Measurements from ENCODE around the gene DEFB113. TPM values are rescaled to one million over a fixed set of nuclear protein-coding genes. Genes with fewer than 3 reads are reported as not detected.

DEFB113 gene
- polyA plus RNA-seq, 3 donors: not detected

DNA sequence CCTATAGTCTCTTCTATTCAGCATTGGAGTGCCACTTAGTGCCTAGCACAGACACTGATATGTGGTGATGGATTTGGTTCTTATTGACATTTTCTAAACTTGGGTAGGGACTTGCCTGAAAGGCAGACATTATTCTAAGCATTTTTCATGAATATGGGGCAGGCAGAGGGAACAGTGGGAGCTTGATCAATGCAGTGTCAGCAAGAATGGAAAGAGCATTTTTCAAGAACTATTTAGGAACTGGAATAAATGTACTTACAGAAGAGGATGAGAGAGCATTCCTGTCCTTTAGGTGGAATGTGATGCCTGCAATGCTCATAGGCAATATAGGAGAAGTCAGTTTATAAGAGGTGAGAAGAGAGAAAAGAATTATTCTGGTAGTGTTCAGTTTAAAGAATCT lies 31.6 kb downstream of the DEFB113 start:
- DNase-seq (ENCODE audit: low read depth in 3 of 3, low spot score in 2 of 3): no peak

DNA sequence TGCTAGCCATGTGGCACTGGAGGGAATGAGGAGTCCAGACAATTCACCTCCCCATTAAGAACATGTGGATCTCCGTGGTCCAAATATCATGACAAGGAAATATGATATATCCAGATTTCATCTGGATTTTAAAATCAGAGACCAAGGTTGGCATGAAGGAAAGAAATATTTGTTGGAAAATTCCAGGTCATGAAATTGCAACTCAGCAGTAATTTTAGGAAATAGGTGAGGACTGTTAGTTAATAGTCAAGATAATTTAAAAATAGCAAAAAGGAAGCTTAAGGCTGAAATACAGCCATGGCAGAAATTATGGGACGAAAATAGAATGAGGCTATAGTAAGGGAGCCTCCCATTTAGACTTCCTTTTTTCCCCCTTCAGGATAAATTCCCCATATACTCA lies 32.4 kb downstream of the DEFB113 start:
- no peak for DNase-seq (ENCODE audit: low read depth in 3 of 3, low spot score in 2 of 3)

DNA sequence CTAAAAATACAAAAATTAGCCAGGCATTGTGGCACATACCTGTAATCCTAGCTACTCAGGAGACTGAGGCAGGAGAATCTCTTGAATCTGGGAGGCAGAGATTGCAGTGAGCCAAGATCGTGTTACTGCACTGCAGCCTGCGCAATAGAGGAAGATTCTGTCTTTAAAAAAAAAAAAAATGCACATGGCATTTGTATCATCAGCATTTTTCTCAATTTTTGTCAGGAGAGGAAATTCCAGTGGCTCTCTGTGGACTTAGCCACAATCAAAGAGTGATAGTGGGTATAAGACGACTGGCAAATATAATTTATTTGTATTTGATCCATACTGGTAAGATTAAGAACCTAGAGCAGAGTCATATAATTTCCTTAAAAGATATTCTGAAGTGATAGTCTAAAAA lies 34.0 kb downstream of the DEFB113 start:
- no peak for DNase-seq (ENCODE audit: low read depth in 3 of 3, low spot score in 2 of 3)

- no peak for DNase-seq (ENCODE audit: low read depth in 3 of 3, low spot score in 2 of 3)
Measured at GRCh38 chr6:49934770-49935169, 34.7 kb downstream of the DEFB113 start.

DNA sequence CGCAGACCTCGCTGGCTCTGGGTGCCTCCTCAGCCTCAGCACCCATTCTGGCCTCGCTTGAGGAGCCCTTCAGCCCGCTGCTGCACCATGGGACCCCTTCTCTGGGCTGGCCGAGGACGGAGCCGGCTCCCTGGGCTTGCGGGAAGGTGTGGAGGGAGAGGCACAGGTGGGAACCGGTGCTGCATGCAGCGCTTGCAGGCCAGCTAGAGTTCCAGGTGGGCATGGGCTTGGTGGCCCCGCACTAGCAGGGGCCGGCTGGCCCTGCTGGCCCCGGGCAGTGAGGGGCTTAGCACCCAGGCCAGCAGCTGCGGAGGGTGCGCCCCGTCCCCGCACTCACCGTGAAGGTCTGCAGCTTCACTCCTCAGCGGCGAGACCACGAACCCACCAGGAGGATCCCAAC lies 35.9 kb downstream of the DEFB113 start:
- DNase-seq (ENCODE audit: low read depth in 3 of 3, low spot score in 2 of 3): no peak

DNA sequence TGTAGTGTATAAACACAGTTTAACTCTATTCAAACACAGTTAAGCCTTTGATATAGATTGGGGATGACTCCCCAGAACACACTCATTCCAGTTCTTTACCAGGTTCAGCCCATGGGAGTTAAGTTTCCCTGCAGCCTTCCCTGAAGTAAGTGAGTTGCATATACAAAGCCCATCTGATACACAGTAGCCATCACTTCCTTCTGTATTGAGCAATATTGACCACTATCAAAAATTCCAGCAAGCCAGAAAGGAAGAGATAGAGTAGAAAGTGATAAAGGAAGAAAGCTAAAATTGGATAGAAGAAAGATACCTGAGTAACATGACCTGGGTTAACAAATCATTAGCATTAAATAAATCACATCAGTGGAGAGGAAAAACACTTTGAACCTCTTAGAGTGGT lies 40.1 kb downstream of the DEFB113 start:
- no peak for DNase-seq (ENCODE audit: low read depth in 3 of 3, low spot score in 2 of 3)

- DNase-seq (ENCODE audit: low read depth in 3 of 3, low spot score in 2 of 3): no peak
Measured at GRCh38 chr6:49923826-49924225, 45.6 kb downstream of the DEFB113 start.

DNA sequence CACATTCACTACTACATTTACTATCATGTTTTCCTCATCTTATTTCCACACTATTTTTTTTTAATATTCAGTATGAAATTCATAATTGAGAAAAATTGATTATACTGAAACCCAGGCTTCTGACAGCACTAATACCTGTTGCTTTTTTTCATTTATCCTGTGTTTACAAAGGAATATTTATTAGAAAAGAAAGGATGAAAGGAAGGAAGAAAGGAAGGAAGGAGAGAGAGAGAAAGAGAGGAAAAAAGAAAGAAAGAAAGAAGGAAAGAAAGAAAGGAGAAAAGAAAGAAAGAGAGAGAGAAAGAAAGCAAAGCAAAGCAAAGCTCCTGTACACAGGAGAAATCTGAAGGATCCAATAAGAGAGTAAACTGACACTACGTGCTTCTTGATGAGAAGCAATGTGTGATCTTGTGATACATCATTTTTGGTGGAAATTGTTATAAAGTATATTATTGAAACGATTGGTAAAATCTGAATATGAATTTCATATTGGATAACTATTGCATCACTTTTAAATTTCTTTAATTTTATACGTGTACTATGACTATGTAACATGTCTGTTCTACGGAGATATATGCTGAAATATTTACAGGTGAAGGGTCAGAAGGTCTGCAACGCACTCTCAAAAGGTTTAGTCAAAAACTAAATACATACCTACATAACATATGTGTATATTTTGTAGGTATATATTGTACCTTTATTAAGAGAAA lies 49.3 kb downstream of the DEFB113 start:
- no peak for DNase-seq (ENCODE audit: low read depth in 3 of 3, low spot score in 2 of 3)

GRCh38 chr6:49919261-49919660 lies 50.2 kb downstream of the DEFB113 start:
- DNase-seq (ENCODE audit: low read depth in 3 of 3, low spot score in 2 of 3): no peak

DNA sequence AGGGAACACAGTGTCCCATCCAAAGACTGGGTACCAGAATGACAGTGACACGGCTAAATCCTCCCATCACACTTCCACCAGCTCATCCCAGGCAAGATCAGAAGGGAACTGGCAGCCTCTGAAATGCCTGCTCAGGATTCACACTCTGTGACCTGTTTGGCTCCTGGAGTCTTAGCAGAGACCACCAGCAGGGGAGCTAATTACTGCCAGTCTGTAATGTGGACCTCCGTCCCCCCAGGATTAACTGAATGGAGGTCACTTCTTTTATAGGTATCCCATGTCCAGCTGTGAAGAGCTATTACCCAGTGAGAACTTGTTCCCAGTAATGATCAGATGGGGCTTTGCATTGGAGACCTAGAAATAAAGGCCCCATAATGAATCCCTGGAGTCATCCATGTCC lies 50.6 kb downstream of the DEFB113 start:
- DNase-seq (ENCODE audit: low read depth in 3 of 3, low spot score in 2 of 3): no peak

Other genes starting within 250 kb of the DEFB113 start
- under 1 TPM; 0.10 to 0.55 (median 0.10) TPM for gene CRISP3, start 225.2 kb downstream of the DEFB113 start, polyA plus RNA-seq (ENCODE audit: insufficient read length in 3 of 3)
- gene PGK2, start 182.3 kb downstream of the DEFB113 start, polyA plus RNA-seq (ENCODE audit: insufficient read length in 3 of 3): not detected
- gene CRISP1, start 103.1 kb downstream of the DEFB113 start, polyA plus RNA-seq (ENCODE audit: insufficient read length in 3 of 3): under 1 TPM in 2 of 3 donors, not detected in 1; 0.10 to 0.12 TPM
- not detected for gene DEFB114, start 5.5 kb downstream of the DEFB113 start, polyA plus RNA-seq (ENCODE audit: insufficient read length in 3 of 3)
- gene DEFB110, start 52.4 kb upstream of the DEFB113 start, polyA plus RNA-seq (ENCODE audit: insufficient read length in 3 of 3): not detected
- not detected for gene DEFB112, start 80.3 kb upstream of the DEFB113 start, polyA plus RNA-seq (ENCODE audit: insufficient read length in 3 of 3)